Activated naive CD8-positive, alpha-beta T cell treated with anti-CD3 and anti-CD28 coated beads, Interleukin-2, amount 50 U/mL, for 24 hours (primary cell): ENCODE data around the gene TRAF1.

Source experiments
- ATAC-seq: fragments of 150-1000 bp; cut with Tn5 transposase; one replicate; pipeline ENCODE4 v1.10.0; 2021
- DNase-seq: peaks from one replicate; pipeline ENCODE4 v3.0.0; 2021
- H3K27ac Mint-ChIP-seq: one replicate; pipeline ENCODE4 v1.8.0; 2021; ENCODE audit warnings: mild to moderate bottlenecking, mixed read lengths
- H3K27me3 Mint-ChIP-seq: one replicate; pipeline ENCODE4 v1.8.0; 2021; ENCODE audit warnings: mixed read lengths
- H3K36me3 Mint-ChIP-seq: one replicate; pipeline ENCODE4 v1.8.0; 2021; ENCODE audit warnings: low read depth, mixed read lengths
- H3K4me1 Mint-ChIP-seq: one replicate; pipeline ENCODE4 v1.8.0; 2021; ENCODE audit warnings: mixed read lengths
- H3K4me3 Mint-ChIP-seq: one replicate; pipeline ENCODE4 v1.8.0; 2021; ENCODE audit warnings: mild to moderate bottlenecking, moderate library complexity, mixed read lengths
- H3K9me3 Mint-ChIP-seq: one replicate; pipeline ENCODE4 v1.8.0; 2021; ENCODE audit warnings: mixed read lengths

The TRAF1 gene

GRCh38 chr9:120922404-120923195 lies 4.0 kb downstream of the TRAF1 start:
- no peaks in the 10 kb centered on the region for H3K27me3 Mint-ChIP-seq
- peaks cover 82% of the 10 kb centered on the region for H3K36me3 Mint-ChIP-seq
- H3K4me3 Mint-ChIP-seq = peak overlapping the region; percentile 90
- H3K27ac Mint-ChIP-seq = peak overlapping the region; percentile 95
- no peaks in the 10 kb centered on the region for H3K9me3 Mint-ChIP-seq
- ATAC-seq (no peak), DNase-seq (no peak)
- peaks cover 80% of the 10 kb centered on the region for H3K4me1 Mint-ChIP-seq

- Mint-ChIP-seq H3K4me3 (peak overlapping the region; percentile 90), H3K9me3 (no peaks in the 10 kb centered on the region), H3K27me3 (no peaks in the 10 kb centered on the region), H3K27ac (peak overlapping the region; percentile 95), H3K4me1 (peaks cover 80% of the 10 kb centered on the region), H3K36me3 (peaks cover 90% of the 10 kb centered on the region)
- no peak for ATAC-seq
- no peak for DNase-seq
Measured at GRCh38 chr9:120921661-120922181, 4.9 kb downstream of the TRAF1 start.

- Mint-ChIP-seq H3K27ac (peak overlapping the region; percentile 95), H3K36me3 (peaks cover 95% of the 10 kb centered on the region), H3K4me3 (peak overlapping the region; percentile 90), H3K4me1 (peaks cover 80% of the 10 kb centered on the region), H3K9me3 (no peaks in the 10 kb centered on the region), H3K27me3 (no peaks in the 10 kb centered on the region)
- peak; percentile 69 for DNase-seq
- peak; percentile 54 for ATAC-seq
Measured at GRCh38 chr9:120920806-120921178, 5.8 kb downstream of the TRAF1 start.

GRCh38 chr9:120919843-120920805 lies 6.5 kb downstream of the TRAF1 start:
- Mint-ChIP-seq H3K27me3 (no peaks in the 10 kb centered on the region), H3K4me1 (peaks cover 85% of the 10 kb centered on the region), H3K4me3 (peak overlapping the region; percentile 90), H3K27ac (peak overlapping the region; percentile 95), H3K36me3 (peaks cover 93% of the 10 kb centered on the region), H3K9me3 (no peaks in the 10 kb centered on the region)
- no peak for ATAC-seq
- no peak for DNase-seq

GRCh38 chr9:120918931-120919842 lies 7.4 kb downstream of the TRAF1 start:
- DNase-seq (no peak), ATAC-seq (no peak)
- H3K4me3 Mint-ChIP-seq = peak overlapping the region; percentile 90
- no peaks in the 10 kb centered on the region for H3K27me3 Mint-ChIP-seq
- peaks cover 86% of the 10 kb centered on the region for H3K4me1 Mint-ChIP-seq
- H3K9me3 Mint-ChIP-seq = no peaks in the 10 kb centered on the region
- peak overlapping the region; percentile 95 for H3K27ac Mint-ChIP-seq
- peaks cover 93% of the 10 kb centered on the region for H3K36me3 Mint-ChIP-seq

- peaks cover 92% of the 10 kb centered on the region for H3K4me1 Mint-ChIP-seq
- peaks cover 92% of the 10 kb centered on the region for H3K36me3 Mint-ChIP-seq
- H3K27me3 Mint-ChIP-seq = no peaks in the 10 kb centered on the region
- ATAC-seq (no peak), DNase-seq (no peak)
- no peaks in the 10 kb centered on the region for H3K9me3 Mint-ChIP-seq
- H3K4me3 Mint-ChIP-seq = peak overlapping the region; percentile 90
- peak overlapping the region; percentile 95 for H3K27ac Mint-ChIP-seq
Measured at GRCh38 chr9:120917929-120918762, 8.4 kb downstream of the TRAF1 start.

- Mint-ChIP-seq H3K27ac (peak overlapping the region; percentile 81), H3K4me3 (peak overlapping the region; percentile 72), H3K4me1 (peaks cover 94% of the 10 kb centered on the region), H3K27me3 (no peaks in the 10 kb centered on the region), H3K36me3 (peaks cover 92% of the 10 kb centered on the region), H3K9me3 (no peaks in the 10 kb centered on the region)
- no peak for ATAC-seq
- DNase-seq = no peak
Measured at GRCh38 chr9:120916991-120917880, 9.4 kb downstream of the TRAF1 start.

GRCh38 chr9:120916588-120916987 lies 10.0 kb downstream of the TRAF1 start:
- H3K27ac Mint-ChIP-seq = peak overlapping the region; percentile 80
- DNase-seq (no peak), ATAC-seq (no peak)
- peaks cover 92% of the 10 kb centered on the region for H3K36me3 Mint-ChIP-seq
- no peaks in the 10 kb centered on the region for H3K27me3 Mint-ChIP-seq
- peak overlapping the region; percentile 72 for H3K4me3 Mint-ChIP-seq
- no peaks in the 10 kb centered on the region for H3K9me3 Mint-ChIP-seq
- H3K4me1 Mint-ChIP-seq = peaks cover 96% of the 10 kb centered on the region

- Mint-ChIP-seq H3K4me1 (peaks cover 96% of the 10 kb centered on the region), H3K27me3 (no peaks in the 10 kb centered on the region), H3K27ac (peak overlapping the region; percentile 80), H3K4me3 (peak overlapping the region; percentile 72), H3K9me3 (no peaks in the 10 kb centered on the region), H3K36me3 (peaks cover 92% of the 10 kb centered on the region)
- peak; percentile 15 for ATAC-seq
- no peak for DNase-seq
Measured at GRCh38 chr9:120915854-120916470, 10.6 kb downstream of the TRAF1 start.

- H3K36me3 Mint-ChIP-seq = peaks cover 92% of the 10 kb centered on the region
Measured at GRCh38 chr9:120914953-120915352, 11.6 kb downstream of the TRAF1 start.

GRCh38 chr9:120914396-120914795 lies 12.2 kb downstream of the TRAF1 start:
- H3K4me1 Mint-ChIP-seq = peaks cover 96% of the 10 kb centered on the region
- H3K36me3 Mint-ChIP-seq = peaks cover 92% of the 10 kb centered on the region
- no peaks in the 10 kb centered on the region for H3K27me3 Mint-ChIP-seq
- peak overlapping the region; percentile 49 for H3K4me3 Mint-ChIP-seq
- DNase-seq (no peak), ATAC-seq (no peak)
- H3K9me3 Mint-ChIP-seq = no peaks in the 10 kb centered on the region
- H3K27ac Mint-ChIP-seq = peak overlapping the region; percentile 91

More at GRCh38 chr9:120914953-120915352, 11.6 kb downstream of the TRAF1 start:
- H3K27ac Mint-ChIP-seq = peak overlapping the region; percentile 91
- H3K4me1 Mint-ChIP-seq = peaks cover 96% of the 10 kb centered on the region
- no peak for DNase-seq
- no peak for ATAC-seq
- H3K9me3 Mint-ChIP-seq = no peaks in the 10 kb centered on the region
- no peaks in the 10 kb centered on the region for H3K27me3 Mint-ChIP-seq
- H3K4me3 Mint-ChIP-seq = no peak overlapping the region

GRCh38 chr9:120913647-120914264 lies 12.8 kb downstream of the TRAF1 start:
- DNase-seq (no peak), ATAC-seq (peak; percentile 51)
- Mint-ChIP-seq H3K36me3 (peaks cover 94% of the 10 kb centered on the region), H3K27ac (peak overlapping the region; percentile 91), H3K4me3 (peak overlapping the region; percentile 45), H3K4me1 (peaks cover 96% of the 10 kb centered on the region), H3K27me3 (no peaks in the 10 kb centered on the region), H3K9me3 (no peaks in the 10 kb centered on the region)
